HEK293 (cell line): ENCODE data around the gene ASIC3.
A peak's percentile ranks its signal among the peaks of the same experiment; 100 is the strongest.

Experiments used
- GLI4 ChIP-seq: fragments of 450-650 bp; formaldehyde crosslinking; IDR thresholded peaks from 2 replicates; pipeline ENCODE4 v1.5.1; 2016; ENCODE audit warnings: missing biosample characterization, missing genetic modification characterization
- GLIS2 ChIP-seq: fragments of 450-650 bp; formaldehyde crosslinking; IDR thresholded peaks from 2 replicates; pipeline ENCODE4 v1.5.1; 2016; ENCODE audit warnings: missing biosample characterization, missing genetic modification characterization
- HOXD13 ChIP-seq: sonication (generic); formaldehyde crosslinking; IDR thresholded peaks from 2 replicates; pipeline ENCODE4 v1.8.0; 2022; ENCODE audit warnings: missing genetic modification reagents, borderline replicate concordance
- REPIN1 ChIP-seq: fragments of 450-650 bp; formaldehyde crosslinking; IDR thresholded peaks from 2 replicates; pipeline ENCODE4 v1.5.1; 2017; ENCODE audit warnings: missing biosample characterization, missing genetic modification characterization, low read depth
- SCRT1 ChIP-seq: fragments of 450-650 bp; formaldehyde crosslinking; IDR thresholded peaks from 2 replicates; pipeline ENCODE4 v1.5.1; 2016; ENCODE audit warnings: missing biosample characterization, missing genetic modification characterization, borderline replicate concordance
- SP7 ChIP-seq: fragments of 450-650 bp; formaldehyde crosslinking; IDR thresholded peaks from 2 replicates; pipeline ENCODE4 v1.5.1; 2016; ENCODE audit warnings: missing biosample characterization, missing genetic modification characterization
- TRIM28 ChIP-seq: IDR thresholded peaks from 2 replicates; pipeline ENCODE4 v1.6.1; 2011; ENCODE audit warnings: low read length, control low read depth, borderline replicate concordance
- WT1 ChIP-seq: fragments of 450-650 bp; formaldehyde crosslinking; IDR thresholded peaks from 2 replicates; pipeline ENCODE4 v1.5.1; 2016; ENCODE audit warnings: missing biosample characterization, missing genetic modification characterization
- ZBTB7A ChIP-seq: fragments of 450-650 bp; formaldehyde crosslinking; IDR thresholded peaks from 2 replicates; pipeline ENCODE4 v1.5.1; 2016; ENCODE audit warnings: low read depth, missing biosample characterization, missing genetic modification characterization
- ZEB2 ChIP-seq: fragments of 450-650 bp; formaldehyde crosslinking; IDR thresholded peaks from 2 replicates; pipeline ENCODE4 v1.5.1; 2016; ENCODE audit warnings: missing biosample characterization, missing genetic modification characterization
- ZIC2 ChIP-seq: fragments of 450-650 bp; formaldehyde crosslinking; IDR thresholded peaks from 2 replicates; pipeline ENCODE4 v1.5.1; 2016; ENCODE audit warnings: missing biosample characterization, missing genetic modification characterization
- ZNF10 ChIP-seq: fragments of 450-650 bp; formaldehyde crosslinking; IDR thresholded peaks from 2 replicates; pipeline ENCODE4 v1.5.1; 2017; ENCODE audit warnings: missing biosample characterization, missing genetic modification characterization
- ZNF112 ChIP-seq: fragments of 450-650 bp; formaldehyde crosslinking; IDR thresholded peaks from 2 replicates; pipeline ENCODE4 v1.5.0; 2017; ENCODE audit warnings: missing biosample characterization, missing genetic modification characterization
- ZNF146 ChIP-seq: fragments of 450-650 bp; formaldehyde crosslinking; IDR thresholded peaks from 2 replicates; pipeline ENCODE4 v1.5.1; 2016; ENCODE audit warnings: missing biosample characterization, missing genetic modification characterization
- ZNF157 ChIP-seq: fragments of 450-650 bp; formaldehyde crosslinking; IDR thresholded peaks from 2 replicates; pipeline ENCODE4 v1.5.1; 2016; ENCODE audit warnings: missing biosample characterization, missing genetic modification characterization
- ZNF16 ChIP-seq: fragments of 450-650 bp; formaldehyde crosslinking; IDR thresholded peaks from 2 replicates; pipeline ENCODE4 v1.5.1; 2016; ENCODE audit warnings: low read depth, missing biosample characterization, missing genetic modification characterization
- ZNF175 ChIP-seq: fragments of 450-650 bp; formaldehyde crosslinking; IDR thresholded peaks from 2 replicates; pipeline ENCODE4 v1.5.1; 2016; ENCODE audit warnings: missing biosample characterization, missing genetic modification characterization
- ZNF184 ChIP-seq: fragments of 450-650 bp; IDR thresholded peaks from 2 replicates; pipeline ENCODE4 v1.5.1; 2018; ENCODE audit warnings: missing biosample characterization, mild to moderate bottlenecking, missing genetic modification characterization
- ZNF350 ChIP-seq: fragments of 450-650 bp; formaldehyde crosslinking; IDR thresholded peaks from 2 replicates; pipeline ENCODE4 v1.5.0; 2017; ENCODE audit warnings: missing biosample characterization, mild to moderate bottlenecking, missing genetic modification characterization
- ZNF404 ChIP-seq: fragments of 450-650 bp; formaldehyde crosslinking; IDR thresholded peaks from 2 replicates; pipeline ENCODE4 v1.5.1; 2017; ENCODE audit warnings: missing biosample characterization, missing genetic modification characterization
- ZNF623 ChIP-seq: fragments of 450-650 bp; formaldehyde crosslinking; IDR thresholded peaks from 2 replicates; pipeline ENCODE4 v1.5.1; 2016; ENCODE audit warnings: missing biosample characterization, missing genetic modification characterization
- ZNF664 ChIP-seq: fragments of 450-650 bp; formaldehyde crosslinking; IDR thresholded peaks from 2 replicates; pipeline ENCODE4 v1.5.1; 2016; ENCODE audit warnings: missing biosample characterization, missing genetic modification characterization
- ZNF707 ChIP-seq: fragments of 450-650 bp; formaldehyde crosslinking; IDR thresholded peaks from 2 replicates; pipeline ENCODE4 v1.5.1; 2016; ENCODE audit warnings: missing biosample characterization, missing genetic modification characterization
- ZNF776 ChIP-seq: fragments of 450-650 bp; formaldehyde crosslinking; IDR thresholded peaks from 2 replicates; pipeline ENCODE4 v1.5.0; 2017; ENCODE audit warnings: missing biosample characterization, missing genetic modification characterization, borderline replicate concordance
- ZNF791 ChIP-seq: fragments of 450-650 bp; formaldehyde crosslinking; IDR thresholded peaks from 2 replicates; pipeline ENCODE4 v1.5.1; 2016; ENCODE audit warnings: missing biosample characterization, missing genetic modification characterization
- TF ChIP-seq, protein P1 (sequence below): fragments of 450-650 bp; formaldehyde crosslinking; IDR thresholded peaks from 2 replicates; pipeline ENCODE4 v1.5.1; 2016; ENCODE audit warnings: missing biosample characterization, missing genetic modification characterization
- TF ChIP-seq, protein P2 (sequence below): fragments of 450-650 bp; formaldehyde crosslinking; IDR thresholded peaks from 2 replicates; pipeline ENCODE4 v1.5.1; 2016; ENCODE audit warnings: missing biosample characterization, missing genetic modification characterization
- TF ChIP-seq, protein P3 (sequence below): fragments of 450-650 bp; formaldehyde crosslinking; IDR thresholded peaks from 2 replicates; pipeline ENCODE4 v1.5.1; 2016; ENCODE audit warnings: missing biosample characterization, missing genetic modification characterization
- TF ChIP-seq, protein P4 (sequence below): fragments of 450-650 bp; formaldehyde crosslinking; IDR thresholded peaks from 2 replicates; pipeline ENCODE4 v1.5.1; 2016; ENCODE audit warnings: missing biosample characterization, missing genetic modification characterization

ASIC3 gene

DNA sequence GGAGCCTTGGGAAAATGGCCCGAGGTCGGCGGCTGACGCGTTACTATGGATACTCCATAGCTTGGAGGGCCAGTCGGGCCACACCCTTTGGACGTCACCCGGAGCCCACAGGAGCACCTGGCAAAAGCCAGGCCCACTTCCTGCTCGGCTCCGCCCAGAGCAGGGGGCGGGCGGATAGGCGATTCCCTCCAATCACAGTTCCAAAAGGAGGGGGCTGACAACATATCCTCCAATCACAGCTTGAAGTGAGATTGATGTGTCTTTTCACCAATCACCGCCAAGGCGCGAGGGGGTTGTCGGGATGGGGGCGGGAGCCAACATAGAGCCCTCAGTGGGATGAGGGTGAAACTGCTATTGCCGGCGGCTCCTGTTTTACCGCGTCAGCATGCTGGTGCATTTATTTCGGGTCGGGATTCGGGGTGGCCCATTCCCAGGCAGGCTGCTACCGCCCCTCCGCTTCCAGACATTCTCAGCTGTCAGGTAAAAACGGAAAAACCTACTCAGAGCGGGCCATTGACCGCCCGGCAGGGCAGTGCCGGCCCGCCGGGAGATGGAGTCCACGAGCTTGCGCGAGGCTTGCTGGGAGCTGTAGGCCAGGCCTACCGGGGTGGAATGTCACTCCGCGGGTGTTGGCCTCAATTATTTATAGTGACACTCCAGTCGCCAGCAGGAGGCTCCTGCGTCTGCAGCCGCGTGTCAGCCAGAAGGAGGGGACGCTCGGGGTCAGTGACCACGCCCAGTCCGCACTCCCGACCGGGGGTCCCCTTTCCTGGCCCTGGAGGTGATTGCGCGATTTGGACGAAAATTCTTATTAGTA is 20.0 kb upstream of the ASIC3 start, which contains the start of gene ABCB8 (continued):
- no peak for TF ChIP-seq SCRT1 (tag by site-specific recombination)
- peak; percentile 76 for TF ChIP-seq ZEB2 (tag by site-specific recombination)
- TF ChIP-seq SP7 = peak; percentile 78
- no peak for TF ChIP-seq ZNF146
- TF ChIP-seq ZNF184 (tag by site-specific recombination) = peak; percentile 71; the same call in 1 of the 2 replicates
- TF ChIP-seq ZNF350 = no peak
- no peak for TF ChIP-seq ZNF175
- no peak for TF ChIP-seq ZNF16 (tag by site-specific recombination)
- TF ChIP-seq WT1 (tag by site-specific recombination) = peak; percentile 52
- peak; percentile 78 for TF ChIP-seq GLIS2 (tag by site-specific recombination)
- TF ChIP-seq ZNF707 (tag by site-specific recombination) = no peak
- no peak for TF ChIP-seq ZNF791 (tag by site-specific recombination)
- 0 out of 2 replicates have a peak, but pooled peaks have one; percentile 44 for TF ChIP-seq ZNF10 (tag by site-specific recombination)
- no peak for TF ChIP-seq HOXD13 (CRISPR knock-in tag)
- no peak for TF ChIP-seq ZNF404 (tag by site-specific recombination)
- TF ChIP-seq, protein P1, sequence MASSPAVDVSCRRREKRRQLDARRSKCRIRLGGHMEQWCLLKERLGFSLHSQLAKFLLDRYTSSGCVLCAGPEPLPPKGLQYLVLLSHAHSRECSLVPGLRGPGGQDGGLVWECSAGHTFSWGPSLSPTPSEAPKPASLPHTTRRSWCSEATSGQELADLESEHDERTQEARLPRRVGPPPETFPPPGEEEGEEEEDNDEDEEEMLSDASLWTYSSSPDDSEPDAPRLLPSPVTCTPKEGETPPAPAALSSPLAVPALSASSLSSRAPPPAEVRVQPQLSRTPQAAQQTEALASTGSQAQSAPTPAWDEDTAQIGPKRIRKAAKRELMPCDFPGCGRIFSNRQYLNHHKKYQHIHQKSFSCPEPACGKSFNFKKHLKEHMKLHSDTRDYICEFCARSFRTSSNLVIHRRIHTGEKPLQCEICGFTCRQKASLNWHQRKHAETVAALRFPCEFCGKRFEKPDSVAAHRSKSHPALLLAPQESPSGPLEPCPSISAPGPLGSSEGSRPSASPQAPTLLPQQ (tag by site-specific recombination) = peak; percentile 61; the same call in 1 of the 2 replicates
- TF ChIP-seq REPIN1 (tag by site-specific recombination) = no peak
- TF ChIP-seq ZNF157 (tag by site-specific recombination) = no peak
- TF ChIP-seq TRIM28 = peak; percentile 79; the same call in 1 of the 2 replicates
- TF ChIP-seq GLI4 = no peak
- TF ChIP-seq ZNF776 (tag by site-specific recombination) = no peak
- no peak for TF ChIP-seq ZNF112 (tag by site-specific recombination)
- TF ChIP-seq ZIC2 = peak; percentile 82
- TF ChIP-seq, protein P2, sequence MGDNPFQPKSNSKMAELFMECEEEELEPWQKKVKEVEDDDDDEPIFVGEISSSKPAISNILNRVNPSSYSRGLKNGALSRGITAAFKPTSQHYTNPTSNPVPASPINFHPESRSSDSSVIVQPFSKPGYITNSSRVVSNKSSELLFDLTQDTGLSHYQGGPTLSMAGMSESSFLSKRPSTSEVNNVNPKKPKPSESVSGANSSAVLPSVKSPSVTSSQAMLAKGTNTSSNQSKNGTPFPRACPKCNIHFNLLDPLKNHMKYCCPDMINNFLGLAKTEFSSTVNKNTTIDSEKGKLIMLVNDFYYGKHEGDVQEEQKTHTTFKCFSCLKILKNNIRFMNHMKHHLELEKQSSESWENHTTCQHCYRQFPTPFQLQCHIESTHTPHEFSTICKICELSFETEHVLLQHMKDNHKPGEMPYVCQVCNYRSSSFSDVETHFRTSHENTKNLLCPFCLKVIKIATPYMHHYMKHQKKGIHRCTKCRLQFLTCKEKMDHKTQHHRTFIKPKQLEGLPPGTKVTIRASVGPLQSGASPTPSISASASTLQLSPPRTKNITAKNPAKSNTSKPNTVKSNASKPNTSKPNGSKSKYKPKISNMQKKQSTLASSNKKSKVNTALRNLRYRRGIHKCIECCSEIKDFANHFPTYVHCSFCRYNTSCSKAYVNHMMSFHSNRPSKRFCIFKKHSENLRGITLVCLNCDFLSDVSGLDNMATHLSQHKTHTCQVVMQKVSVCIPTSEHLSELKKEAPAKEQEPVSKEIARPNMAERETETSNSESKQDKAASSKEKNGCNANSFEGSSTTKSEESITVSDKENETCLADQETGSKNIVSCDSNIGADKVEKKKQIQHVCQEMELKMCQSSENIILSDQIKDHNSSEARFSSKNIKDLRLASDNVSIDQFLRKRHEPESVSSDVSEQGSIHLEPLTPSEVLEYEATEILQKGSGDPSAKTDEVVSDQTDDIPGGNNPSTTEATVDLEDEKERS (tag by site-specific recombination) = no peak
- TF ChIP-seq ZNF664 (tag by site-specific recombination) = no peak
- TF ChIP-seq, protein P3, sequence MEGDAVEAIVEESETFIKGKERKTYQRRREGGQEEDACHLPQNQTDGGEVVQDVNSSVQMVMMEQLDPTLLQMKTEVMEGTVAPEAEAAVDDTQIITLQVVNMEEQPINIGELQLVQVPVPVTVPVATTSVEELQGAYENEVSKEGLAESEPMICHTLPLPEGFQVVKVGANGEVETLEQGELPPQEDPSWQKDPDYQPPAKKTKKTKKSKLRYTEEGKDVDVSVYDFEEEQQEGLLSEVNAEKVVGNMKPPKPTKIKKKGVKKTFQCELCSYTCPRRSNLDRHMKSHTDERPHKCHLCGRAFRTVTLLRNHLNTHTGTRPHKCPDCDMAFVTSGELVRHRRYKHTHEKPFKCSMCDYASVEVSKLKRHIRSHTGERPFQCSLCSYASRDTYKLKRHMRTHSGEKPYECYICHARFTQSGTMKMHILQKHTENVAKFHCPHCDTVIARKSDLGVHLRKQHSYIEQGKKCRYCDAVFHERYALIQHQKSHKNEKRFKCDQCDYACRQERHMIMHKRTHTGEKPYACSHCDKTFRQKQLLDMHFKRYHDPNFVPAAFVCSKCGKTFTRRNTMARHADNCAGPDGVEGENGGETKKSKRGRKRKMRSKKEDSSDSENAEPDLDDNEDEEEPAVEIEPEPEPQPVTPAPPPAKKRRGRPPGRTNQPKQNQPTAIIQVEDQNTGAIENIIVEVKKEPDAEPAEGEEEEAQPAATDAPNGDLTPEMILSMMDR = peak; percentile 97
- TF ChIP-seq, protein P4, sequence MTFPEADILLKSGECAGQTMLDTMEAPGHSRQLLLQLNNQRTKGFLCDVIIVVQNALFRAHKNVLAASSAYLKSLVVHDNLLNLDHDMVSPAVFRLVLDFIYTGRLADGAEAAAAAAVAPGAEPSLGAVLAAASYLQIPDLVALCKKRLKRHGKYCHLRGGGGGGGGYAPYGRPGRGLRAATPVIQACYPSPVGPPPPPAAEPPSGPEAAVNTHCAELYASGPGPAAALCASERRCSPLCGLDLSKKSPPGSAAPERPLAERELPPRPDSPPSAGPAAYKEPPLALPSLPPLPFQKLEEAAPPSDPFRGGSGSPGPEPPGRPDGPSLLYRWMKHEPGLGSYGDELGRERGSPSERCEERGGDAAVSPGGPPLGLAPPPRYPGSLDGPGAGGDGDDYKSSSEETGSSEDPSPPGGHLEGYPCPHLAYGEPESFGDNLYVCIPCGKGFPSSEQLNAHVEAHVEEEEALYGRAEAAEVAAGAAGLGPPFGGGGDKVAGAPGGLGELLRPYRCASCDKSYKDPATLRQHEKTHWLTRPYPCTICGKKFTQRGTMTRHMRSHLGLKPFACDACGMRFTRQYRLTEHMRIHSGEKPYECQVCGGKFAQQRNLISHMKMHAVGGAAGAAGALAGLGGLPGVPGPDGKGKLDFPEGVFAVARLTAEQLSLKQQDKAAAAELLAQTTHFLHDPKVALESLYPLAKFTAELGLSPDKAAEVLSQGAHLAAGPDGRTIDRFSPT (tag by site-specific recombination) = no peak
- no peak for TF ChIP-seq ZBTB7A
- TF ChIP-seq ZNF623 (tag by site-specific recombination) = no peak
